Activated T-helper 1 cell treated with anti-CD3 and anti-CD28 coated beads, Interleukin-12 subunit alpha, Interleukin-12 subunit beta, Interleukin-2, Interleukin-4 antibody, amounts not matched to agents 30 ng/mL and 10 ng/mL and 1 ng/mL, durations not matched to agents 14 hours and 24 hours and 36 hours (primary cell): Measurements from ENCODE around the gene UBA52. TPM values are rescaled to one million over a fixed set of nuclear protein-coding genes. Genes with fewer than 3 reads are reported as not detected.

Source experiments
- DNase-seq: peaks from one replicate; pipeline ENCODE4 v3.0.0; 2021; ENCODE audit warnings: low spot score
- H3K27ac Mint-ChIP-seq: one replicate; pipeline ENCODE4 v1.8.0; 2021; ENCODE audit warnings: mild to moderate bottlenecking, mixed read lengths
- H3K27me3 Mint-ChIP-seq: one replicate; pipeline ENCODE4 v1.8.0; 2022; ENCODE audit warnings: mild to moderate bottlenecking, moderate library complexity, mixed read lengths; ENCODE audit not compliant: insufficient read depth
- H3K36me3 Mint-ChIP-seq: one replicate; pipeline ENCODE4 v1.8.0; 2021; ENCODE audit warnings: low read depth, mixed read lengths
- H3K4me1 Mint-ChIP-seq: one replicate; pipeline ENCODE4 v1.8.0; 2021; ENCODE audit warnings: low read depth, mixed read lengths
- H3K4me3 Mint-ChIP-seq: one replicate; pipeline ENCODE4 v1.8.0; 2021; ENCODE audit warnings: mild to moderate bottlenecking, moderate library complexity, mixed read lengths
- H3K9me3 Mint-ChIP-seq: one replicate; pipeline ENCODE4 v1.8.0; 2021; ENCODE audit warnings: mixed read lengths
- intact Hi-C: fragments of 100-400 bp; cut with micrococcal nuclease; formaldehyde crosslinking; loops from one replicate; pipeline ENCODE4 v1.15.1; 2024
- total RNA-seq: library from RNA; stranded (reverse); gene quantifications from 2 replicates; pipeline ENCODE4 v1.2.3, GENCODE V29; 2022

UBA52 gene
- total RNA-seq, 1 donor from 2014 or later = 1,500 TPM

DNA sequence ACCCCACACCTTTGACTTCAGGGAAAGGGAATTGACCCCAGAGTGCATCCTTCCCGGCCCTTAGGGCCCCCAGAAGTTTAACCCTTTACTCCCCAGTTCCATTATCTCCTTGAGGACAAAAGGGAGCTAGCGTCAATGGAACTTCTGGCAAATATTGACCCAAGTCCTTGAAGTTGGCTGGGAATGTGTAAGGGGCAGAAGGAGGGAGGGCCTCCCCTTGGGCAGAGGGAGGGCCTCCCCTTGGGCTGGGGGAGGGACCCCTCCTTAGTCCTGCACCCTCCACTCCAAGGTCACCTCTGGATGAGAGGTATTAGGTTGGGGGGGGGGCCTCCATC lies 38.0 kb downstream of the UBA52 start:
- intact Hi-C loops = loop anchor here (2.0 kb wide), 1 partner anchor 175 kb away; no protein-coding TSS in a partner anchor
- H3K4me1 Mint-ChIP-seq = peaks cover 5% of the 10 kb centered on the region
- no peak overlapping the region for H3K4me3 Mint-ChIP-seq
- H3K27me3 Mint-ChIP-seq = peaks cover 62% of the 10 kb centered on the region
- H3K27ac Mint-ChIP-seq = no peak overlapping the region
- no peak for DNase-seq
- no peaks in the 10 kb centered on the region for H3K36me3 Mint-ChIP-seq
- no peaks in the 10 kb centered on the region for H3K9me3 Mint-ChIP-seq

DNA sequence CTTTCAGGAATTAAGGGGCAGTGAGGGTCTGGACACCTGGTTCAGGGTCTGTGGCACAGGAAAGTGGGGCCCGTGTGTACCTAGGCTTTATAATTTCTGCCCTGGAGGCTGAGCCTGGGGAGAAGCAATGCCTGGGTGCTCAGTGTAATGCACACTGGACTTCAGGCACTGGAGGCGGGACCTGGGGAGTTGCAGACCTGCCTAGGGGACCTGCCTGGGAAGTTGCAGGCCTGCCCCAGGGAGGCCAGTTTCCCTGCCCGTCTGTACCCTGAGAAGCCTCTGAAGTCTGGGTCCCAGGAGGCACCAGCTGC lies 38.5 kb downstream of the UBA52 start:
- Mint-ChIP-seq H3K4me1 (peaks cover 5% of the 10 kb centered on the region), H3K27ac (no peak overlapping the region), H3K4me3 (no peak overlapping the region), H3K27me3 (peaks cover 60% of the 10 kb centered on the region), H3K36me3 (no peaks in the 10 kb centered on the region), H3K9me3 (no peaks in the 10 kb centered on the region)
- DNase-seq = no peak
- intact Hi-C loops = no loop called here

DNA sequence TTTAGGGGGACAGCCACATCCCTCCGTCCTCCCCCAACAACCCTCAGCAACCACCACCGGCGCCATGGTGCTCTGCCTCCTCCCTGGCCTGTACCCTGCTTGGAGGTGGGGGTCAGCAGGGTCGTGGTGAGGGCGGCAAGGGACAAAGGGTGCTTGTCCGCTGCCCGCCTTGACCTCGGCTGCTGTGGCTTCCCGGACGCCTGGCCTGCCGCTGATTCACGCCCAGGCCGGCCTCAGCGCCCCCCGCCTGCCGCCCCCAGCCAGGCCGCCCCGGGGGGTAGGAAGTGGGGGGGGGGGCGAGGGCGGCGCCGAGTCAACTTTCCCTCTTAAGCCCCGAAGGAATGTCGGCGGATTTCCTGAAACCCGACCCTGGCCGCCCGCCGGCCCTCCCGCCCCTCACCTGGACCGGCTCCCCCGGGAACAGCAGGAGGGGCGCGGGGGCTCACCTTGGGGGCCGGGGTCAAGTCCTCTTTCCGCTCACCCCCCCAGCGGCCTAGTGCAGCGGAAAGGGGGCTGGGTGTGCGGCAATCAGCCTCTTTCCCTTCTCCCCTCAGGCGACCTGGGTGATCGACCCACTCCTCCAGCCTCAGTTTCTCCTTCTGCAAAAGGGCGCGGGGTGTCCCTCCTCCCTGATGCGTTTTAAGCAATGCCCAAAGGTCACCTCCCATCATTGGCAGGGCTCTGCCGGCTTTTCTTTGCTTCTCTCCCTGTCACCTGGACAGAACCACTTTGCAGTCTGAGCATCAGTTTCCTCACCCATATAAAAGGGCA lies 39.1 kb downstream of the UBA52 start:
- H3K27ac Mint-ChIP-seq = no peak overlapping the region
- H3K27me3 Mint-ChIP-seq = peaks cover 60% of the 10 kb centered on the region
- no peaks in the 10 kb centered on the region for H3K9me3 Mint-ChIP-seq

DNA sequence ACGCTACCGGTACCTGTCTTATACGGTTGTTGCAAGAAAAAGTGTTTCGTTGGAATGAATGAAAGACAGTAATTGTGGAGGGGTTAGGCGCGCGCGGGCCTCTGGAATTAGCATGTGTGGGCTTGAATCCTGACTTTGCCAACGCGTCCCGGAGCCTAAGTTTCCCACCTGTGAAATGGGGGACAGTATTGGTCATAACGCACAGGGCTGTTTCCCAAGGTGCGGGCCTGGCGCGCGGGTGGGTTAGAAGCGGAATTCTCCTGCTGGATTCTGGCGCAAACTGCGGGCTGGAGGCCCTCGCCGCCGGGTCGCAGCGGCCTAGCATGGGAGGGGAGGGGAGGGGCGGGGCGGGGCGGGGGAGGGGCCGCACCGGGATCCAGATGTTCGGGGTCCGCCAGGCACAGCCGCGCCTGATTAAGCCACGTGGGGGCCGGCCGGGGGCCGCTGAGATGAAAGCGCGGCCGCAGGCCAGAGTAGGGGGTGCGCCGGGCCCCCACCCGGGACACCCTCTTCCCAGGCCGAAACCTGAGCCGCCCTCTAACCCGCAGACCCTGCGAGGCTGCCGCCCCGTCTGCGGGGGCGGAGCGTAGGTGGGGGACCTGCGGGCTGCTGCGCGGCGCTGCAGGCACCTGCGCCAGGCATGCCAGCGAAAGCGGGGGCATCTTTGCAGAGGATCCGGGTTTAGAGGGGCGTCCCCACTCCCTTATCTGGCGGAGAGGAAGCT lies 39.8 kb downstream of the UBA52 start:
- Mint-ChIP-seq H3K36me3 (no peaks in the 10 kb centered on the region), H3K4me3 (no peak overlapping the region), H3K27ac (no peak overlapping the region), H3K9me3 (no peaks in the 10 kb centered on the region), H3K27me3 (peaks cover 63% of the 10 kb centered on the region), H3K4me1 (peaks cover 5% of the 10 kb centered on the region)
- intact Hi-C loops = no loop called here
- DNase-seq = no peak

More for the DNA sequence above, 39.1 kb downstream of the UBA52 start:
- no peaks in the 10 kb centered on the region for H3K36me3 Mint-ChIP-seq
- H3K4me1 Mint-ChIP-seq = peaks cover 5% of the 10 kb centered on the region
- no peak overlapping the region for H3K4me3 Mint-ChIP-seq
- no peak for DNase-seq
- intact Hi-C loops = no loop called here

DNA sequence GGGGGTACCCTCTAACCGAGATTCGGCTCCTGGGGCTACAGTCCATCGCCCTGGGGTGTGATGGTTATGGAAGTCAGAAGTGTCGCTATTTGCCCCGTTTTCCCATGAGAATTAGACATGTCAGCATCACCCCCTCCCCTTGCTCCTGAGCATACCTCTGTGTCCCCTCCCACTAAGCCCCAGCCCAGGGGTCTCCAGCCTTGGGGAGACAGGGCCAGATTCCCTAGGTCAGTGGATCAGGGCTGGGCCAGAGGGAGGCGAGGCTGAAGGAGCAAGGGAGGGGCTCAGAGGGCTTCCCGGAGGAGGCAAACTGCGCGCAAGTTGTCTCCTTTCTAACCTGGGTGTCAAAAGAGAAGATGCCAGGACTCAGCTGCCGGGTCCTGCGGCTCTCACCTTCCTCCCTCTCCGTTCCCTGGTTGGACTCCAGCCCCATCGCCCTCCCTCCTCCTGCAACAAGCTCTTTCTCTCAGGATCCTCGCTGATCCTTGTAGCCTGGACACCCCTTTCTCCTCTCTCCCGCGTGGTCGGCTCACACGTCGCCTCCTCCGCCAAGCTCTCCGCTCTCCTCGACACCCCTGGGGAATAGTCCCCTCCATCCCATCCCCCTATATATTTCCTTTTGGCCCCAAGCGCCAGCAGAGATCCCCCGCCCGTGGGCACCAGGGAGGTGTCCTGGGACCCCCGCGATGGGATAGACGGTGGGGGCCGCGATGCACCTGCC lies 40.6 kb downstream of the UBA52 start:
- H3K4me3 Mint-ChIP-seq = peak overlapping the region; percentile 68

DNA sequence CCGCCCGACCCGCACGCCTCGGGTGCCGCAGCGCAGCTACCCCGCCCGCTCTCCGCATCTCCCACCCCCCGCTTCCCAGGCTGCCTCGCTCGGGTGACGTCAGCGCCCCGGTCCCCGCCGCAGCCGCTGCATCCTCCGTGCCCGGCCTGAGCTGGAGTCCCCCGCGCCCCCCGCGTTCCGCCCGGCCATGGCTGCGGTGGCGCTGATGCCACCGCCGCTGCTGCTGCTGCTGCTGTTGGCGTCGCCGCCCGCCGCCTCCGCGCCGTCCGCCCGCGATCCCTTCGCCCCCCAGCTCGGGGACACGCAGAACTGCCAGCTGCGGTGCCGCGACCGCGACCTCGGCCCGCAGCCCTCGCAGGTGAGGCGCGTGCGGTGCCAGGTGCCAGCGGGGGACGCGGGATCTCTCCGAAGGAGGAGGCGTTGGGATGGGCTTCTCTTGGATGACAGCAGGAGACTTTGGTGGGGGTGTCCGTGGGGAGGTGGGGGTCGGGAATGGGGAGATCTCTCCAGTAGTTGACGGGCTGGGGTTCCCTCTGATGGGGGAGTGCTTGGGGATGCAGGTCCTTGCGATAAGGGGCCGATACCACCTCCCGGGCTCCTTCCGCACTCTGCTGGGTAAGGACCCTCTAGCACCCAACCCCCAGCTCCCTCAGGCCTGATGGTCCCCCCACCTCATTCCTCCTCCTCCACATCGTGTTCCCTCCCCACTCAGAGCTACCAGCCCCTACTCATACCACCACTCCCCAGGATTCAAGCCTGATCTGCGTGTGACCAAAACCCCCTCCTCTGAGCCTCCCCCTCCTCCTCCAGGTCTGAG lies 41.3 kb downstream of the UBA52 start, which contains the start of gene TMEM59L:
Gene TMEM59L, plus strand, starts transcription at position 99 of the 817 bp plus-strand sequence. Its CDS starts 89 bp downstream, at position 188.
- intact Hi-C loops = no loop called here
- Mint-ChIP-seq H3K4me3 (peak within 1 kb of the TSS; percentile 68), H3K36me3 (no peaks in the 10 kb centered on the region), H3K27me3 (peaks cover 58% of the 10 kb centered on the region), H3K27ac (peak within 1 kb of the TSS; percentile 40), H3K9me3 (no peaks in the 10 kb centered on the region), H3K4me1 (peaks cover 5% of the 10 kb centered on the region)
- DNase-seq = peak; percentile 21

More for the DNA sequence above, 40.6 kb downstream of the UBA52 start:
- no peak for DNase-seq
- peaks cover 60% of the 10 kb centered on the region for H3K27me3 Mint-ChIP-seq
- peaks cover 5% of the 10 kb centered on the region for H3K4me1 Mint-ChIP-seq
- no peaks in the 10 kb centered on the region for H3K9me3 Mint-ChIP-seq
- no peaks in the 10 kb centered on the region for H3K36me3 Mint-ChIP-seq
- H3K27ac Mint-ChIP-seq = no peak overlapping the region
- intact Hi-C loops = no loop called here

DNA sequence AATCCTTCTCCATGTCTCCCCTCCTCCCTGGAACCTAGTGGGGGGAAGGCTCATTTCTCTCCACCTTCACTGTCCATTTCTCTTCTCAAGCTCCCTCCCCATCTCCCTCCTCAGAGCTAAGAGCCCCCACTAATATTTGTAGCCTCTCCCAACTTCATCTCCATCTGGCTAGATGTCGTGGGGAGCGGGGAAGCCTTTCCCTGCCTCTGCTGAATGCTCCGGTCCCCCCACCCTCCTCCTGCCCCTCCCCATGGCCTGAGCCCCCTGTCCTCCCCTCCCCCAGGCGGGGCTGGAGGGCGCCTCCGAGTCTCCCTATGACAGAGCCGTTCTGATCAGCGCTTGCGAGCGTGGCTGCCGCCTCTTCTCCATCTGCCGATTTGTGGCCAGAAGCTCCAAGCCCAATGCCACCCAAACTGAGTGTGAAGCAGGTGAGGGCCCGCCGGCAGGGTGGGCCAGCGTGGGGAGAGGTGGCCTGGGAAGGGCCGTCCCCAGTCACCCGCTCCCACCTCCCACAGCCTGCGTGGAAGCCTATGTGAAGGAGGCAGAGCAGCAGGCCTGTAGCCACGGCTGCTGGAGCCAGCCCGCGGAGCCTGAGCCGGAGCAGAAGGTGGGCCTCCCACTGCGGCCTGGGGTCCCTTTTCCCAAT lies 42.1 kb downstream of the UBA52 start:
- Mint-ChIP-seq H3K27me3 (peaks cover 52% of the 10 kb centered on the region), H3K4me3 (peak overlapping the region; percentile 54), H3K4me1 (peaks cover 5% of the 10 kb centered on the region), H3K9me3 (no peaks in the 10 kb centered on the region), H3K36me3 (no peaks in the 10 kb centered on the region), H3K27ac (peak overlapping the region; percentile 40)
- DNase-seq = no peak
- intact Hi-C loops = no loop called here

DNA sequence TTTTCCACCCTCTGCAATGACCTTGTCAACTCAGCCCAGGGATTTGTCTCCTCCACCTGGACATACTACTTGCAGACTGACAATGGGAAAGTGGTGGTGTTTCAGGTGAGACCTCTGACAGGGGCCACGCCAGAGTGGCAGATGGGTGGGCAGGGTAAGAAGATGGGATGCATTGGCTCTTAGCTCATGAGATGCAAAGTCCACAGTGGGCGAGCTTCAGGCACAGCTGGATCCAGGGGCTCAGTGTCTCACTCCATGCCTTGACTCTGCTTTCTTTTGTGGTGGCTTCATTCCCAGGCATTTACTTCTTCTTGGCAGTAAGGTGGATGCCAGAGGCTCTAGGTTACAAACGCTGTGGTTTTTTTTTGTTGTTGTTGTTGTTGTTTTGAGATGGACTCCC lies 44.4 kb downstream of the UBA52 start:
- Mint-ChIP-seq H3K4me1 (peaks cover 3% of the 10 kb centered on the region), H3K9me3 (no peaks in the 10 kb centered on the region), H3K36me3 (no peaks in the 10 kb centered on the region), H3K27ac (no peak overlapping the region), H3K4me3 (no peak overlapping the region), H3K27me3 (peaks cover 37% of the 10 kb centered on the region)
- DNase-seq = no peak
- intact Hi-C loops = no loop called here

DNA sequence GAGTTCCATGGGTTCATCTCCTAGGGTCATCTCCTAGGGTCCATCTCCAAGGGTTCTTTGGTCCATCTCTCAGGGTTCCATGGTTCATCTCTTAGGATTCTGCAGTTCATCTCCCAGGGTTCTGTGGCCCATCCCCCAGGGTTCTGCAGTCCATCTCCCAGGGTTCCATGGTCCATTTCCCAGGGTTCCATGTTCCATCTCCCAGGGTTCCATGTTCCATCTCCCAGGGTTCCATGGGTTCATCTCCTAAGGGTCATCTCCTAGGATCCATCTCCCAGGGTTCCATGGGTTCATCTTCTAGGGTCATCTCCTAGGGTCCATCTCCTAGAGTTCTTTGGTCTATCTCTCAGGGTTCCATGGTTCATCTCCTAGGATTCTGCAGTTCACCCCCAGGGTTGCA lies 45.9 kb downstream of the UBA52 start:
- Mint-ChIP-seq H3K36me3 (no peaks in the 10 kb centered on the region), H3K4me1 (no peaks in the 10 kb centered on the region), H3K9me3 (no peaks in the 10 kb centered on the region), H3K27ac (no peak overlapping the region), H3K27me3 (peaks cover 27% of the 10 kb centered on the region), H3K4me3 (no peak overlapping the region)
- no peak for DNase-seq
- intact Hi-C loops = no loop called here

DNA sequence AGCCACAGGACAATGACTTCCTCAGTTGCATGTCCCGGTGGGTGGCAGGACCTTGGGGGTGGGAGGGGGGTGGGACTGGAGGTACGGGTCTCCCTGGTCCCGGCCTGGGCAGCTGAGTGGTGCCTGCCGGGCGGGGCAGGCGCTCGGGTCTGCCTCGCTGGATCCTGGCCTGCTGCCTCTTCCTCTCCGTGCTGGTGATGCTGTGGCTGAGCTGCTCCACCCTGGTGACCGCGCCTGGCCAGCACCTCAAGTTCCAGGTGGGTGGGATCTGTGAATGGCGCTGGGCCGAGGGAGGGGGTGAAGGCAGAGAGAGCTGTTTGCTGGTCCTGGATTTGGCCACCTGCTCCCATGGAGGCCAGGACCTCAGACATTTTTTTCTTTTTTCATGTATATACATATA lies 46.6 kb downstream of the UBA52 start:
- no peak for DNase-seq
- intact Hi-C loops = no loop called here
- Mint-ChIP-seq H3K27ac (no peak overlapping the region), H3K4me3 (no peak overlapping the region), H3K9me3 (no peaks in the 10 kb centered on the region), H3K4me1 (no peaks in the 10 kb centered on the region), H3K27me3 (peaks cover 25% of the 10 kb centered on the region), H3K36me3 (no peaks in the 10 kb centered on the region)

DNA sequence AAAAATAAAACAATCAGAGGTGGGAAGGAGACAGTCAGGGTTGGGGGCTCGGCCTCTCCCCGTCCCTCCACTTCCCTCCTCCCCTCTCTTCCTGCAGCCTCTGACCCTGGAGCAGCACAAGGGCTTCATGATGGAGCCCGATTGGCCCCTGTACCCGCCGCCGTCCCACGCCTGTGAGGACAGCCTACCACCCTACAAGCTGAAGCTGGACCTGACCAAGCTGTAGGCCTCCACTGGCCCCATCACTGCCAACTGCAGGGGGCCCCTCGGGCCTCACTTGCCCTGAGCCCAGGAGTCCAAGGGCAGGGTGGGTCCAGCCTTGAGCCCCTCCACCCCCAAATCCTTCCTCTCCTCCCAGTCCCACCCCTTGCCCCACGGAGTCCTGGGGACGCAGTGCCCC lies 48.7 kb downstream of the UBA52 start:
- intact Hi-C loops = no loop called here
- H3K36me3 Mint-ChIP-seq = no peaks in the 10 kb centered on the region
- DNase-seq = no peak
- no peak overlapping the region for H3K4me3 Mint-ChIP-seq
- H3K27me3 Mint-ChIP-seq = peaks cover 14% of the 10 kb centered on the region
- H3K27ac Mint-ChIP-seq = no peak overlapping the region
- H3K4me1 Mint-ChIP-seq = no peaks in the 10 kb centered on the region
- H3K9me3 Mint-ChIP-seq = no peaks in the 10 kb centered on the region

DNA sequence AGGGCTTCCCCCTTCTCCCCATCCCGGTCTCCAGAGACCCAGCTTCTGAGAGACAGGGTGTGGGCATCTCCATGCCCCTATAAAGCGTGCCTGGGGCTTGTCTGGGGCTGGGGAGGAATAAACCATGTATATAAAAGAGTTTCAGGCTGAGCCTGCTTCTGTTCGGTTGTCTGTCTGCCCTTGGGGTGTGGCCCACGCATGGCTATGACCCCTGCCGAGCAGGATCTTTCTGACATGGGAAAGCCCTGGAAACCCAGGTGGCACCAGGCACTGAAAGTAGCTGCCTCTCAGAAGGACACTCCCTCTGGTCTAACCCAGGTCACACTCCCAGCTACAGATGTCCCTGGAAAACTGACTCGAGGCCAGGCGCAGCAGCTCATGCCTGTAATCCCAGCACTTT lies 49.2 kb downstream of the UBA52 start:
- intact Hi-C loops = no loop called here

More for the DNA sequence above, 49.2 kb downstream of the UBA52 start:
- no peaks in the 10 kb centered on the region for H3K36me3 Mint-ChIP-seq
- DNase-seq = no peak
- no peaks in the 10 kb centered on the region for H3K9me3 Mint-ChIP-seq
- H3K27ac Mint-ChIP-seq = no peak overlapping the region
- no peaks in the 10 kb centered on the region for H3K4me1 Mint-ChIP-seq
- peaks cover 11% of the 10 kb centered on the region for H3K27me3 Mint-ChIP-seq
- H3K4me3 Mint-ChIP-seq = no peak overlapping the region
